GM19452 (cell line): ENCODE measurements around the gene SLC5A3.

ENCODE experiments used
- ATAC-seq: cut with Tn5 transposase; IDR thresholded peaks from one replicate; pipeline ENCODE4 v1.9.1; 2021; ENCODE audit not compliant: unreplicated experiment

SLC5A3 gene

GRCh38 chr21:34094949-34095348 is 21.6 kb downstream of the SLC5A3 start:
- ATAC-seq, result no peak

DNA sequence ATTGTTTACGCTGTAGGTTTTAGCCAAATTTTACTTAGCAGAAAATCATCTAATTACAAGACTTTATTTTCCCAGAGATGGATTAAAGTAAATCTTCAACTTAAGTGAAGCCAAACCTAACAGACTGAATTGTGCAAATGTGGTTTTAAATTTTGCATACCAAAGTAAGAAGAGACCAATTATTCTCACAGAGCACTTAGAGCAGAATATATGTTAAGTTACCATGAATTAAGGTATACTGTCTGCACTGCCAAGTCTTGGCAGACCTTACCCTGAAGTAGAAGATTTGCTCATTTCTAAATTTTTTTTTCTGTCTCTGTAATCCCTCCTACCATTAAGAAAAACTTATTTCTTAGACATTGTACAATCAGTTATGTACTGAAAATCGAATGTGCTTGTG is 24.1 kb downstream of the SLC5A3 start:
- ATAC-seq, result no peak

- ATAC-seq, result no peak
These were observed 27.0 kb downstream of the SLC5A3 start for GRCh38 chr21:34100337-34100736.

DNA sequence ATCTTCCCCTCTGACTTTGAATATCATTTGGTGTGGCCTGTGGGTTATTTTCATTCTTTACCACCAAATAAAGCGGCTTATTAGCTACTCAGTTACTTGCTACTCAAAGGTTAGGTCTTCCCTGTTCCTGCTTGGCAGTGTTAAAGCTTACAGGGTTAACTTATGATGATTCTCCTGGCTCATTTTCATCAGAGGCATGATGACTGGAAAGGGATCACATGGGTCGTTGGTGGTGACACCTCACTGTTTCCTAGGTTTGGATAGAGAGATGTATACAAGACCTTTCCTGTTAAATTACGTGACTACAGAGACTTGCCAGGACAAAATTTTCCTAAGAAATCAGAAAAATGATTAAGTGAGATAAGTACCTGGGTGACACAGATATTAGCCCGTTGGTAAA is 27.4 kb downstream of the SLC5A3 start:
- no peak for ATAC-seq

- ATAC-seq, result no peak
These were observed 32.7 kb downstream of the SLC5A3 start for GRCh38 chr21:34105947-34106541.

GRCh38 chr21:34107606-34108005 is 34.2 kb downstream of the SLC5A3 start:
- no peak for ATAC-seq

GRCh38 chr21:34109075-34109474 is 35.7 kb downstream of the SLC5A3 start:
- no peak for ATAC-seq

DNA sequence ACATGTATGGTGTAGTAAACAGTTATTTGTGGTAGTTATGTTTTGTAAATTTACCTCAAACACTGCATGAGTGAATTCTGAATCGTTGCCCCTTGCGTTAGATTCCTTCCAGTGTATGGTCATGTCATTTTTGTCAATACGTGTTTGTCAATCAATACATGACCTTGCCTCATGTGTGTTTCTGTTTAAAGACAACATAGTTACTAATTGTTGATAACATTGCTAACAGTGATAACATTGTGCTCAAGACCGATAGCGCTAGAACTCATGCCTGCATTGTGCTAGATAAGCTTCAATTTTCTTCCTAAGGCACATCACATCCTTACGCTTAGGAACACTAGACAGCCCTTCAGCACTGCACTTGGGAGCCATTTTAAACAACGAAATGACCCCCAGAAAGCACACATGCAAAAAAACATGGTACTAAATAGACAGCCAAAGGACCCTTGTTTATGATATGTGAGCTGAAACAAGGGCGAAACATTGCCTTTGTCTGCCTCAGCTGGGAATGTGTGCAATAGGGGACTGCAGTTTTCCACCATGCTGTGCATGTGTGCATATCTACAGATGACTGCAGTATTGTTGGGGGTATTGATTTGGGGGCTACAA is 37.3 kb downstream of the SLC5A3 start:
- ATAC-seq, result no peak

GRCh38 chr21:34112316-34113033 is 39.1 kb downstream of the SLC5A3 start:
- no peak for ATAC-seq

DNA sequence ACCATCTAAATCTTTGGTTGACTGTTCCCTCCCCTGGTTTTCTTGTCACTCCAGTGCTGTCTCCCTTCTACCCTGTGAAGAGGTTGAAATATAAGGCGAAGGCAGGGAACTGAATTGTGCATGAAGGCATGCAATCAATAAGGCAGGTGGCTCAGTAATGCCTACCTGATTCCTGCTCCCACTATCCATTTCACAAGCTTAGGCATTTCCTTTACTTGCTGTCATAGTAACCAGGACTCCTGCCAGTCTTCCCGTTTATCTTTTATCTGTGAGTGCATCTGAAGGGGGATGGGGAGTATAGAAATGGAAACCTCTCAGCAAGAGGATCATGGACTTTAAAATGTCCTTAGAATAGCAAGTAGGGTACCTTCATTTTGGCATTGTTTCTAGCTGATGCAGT is 40.5 kb downstream of the SLC5A3 start:
- ATAC-seq, result no peak

DNA sequence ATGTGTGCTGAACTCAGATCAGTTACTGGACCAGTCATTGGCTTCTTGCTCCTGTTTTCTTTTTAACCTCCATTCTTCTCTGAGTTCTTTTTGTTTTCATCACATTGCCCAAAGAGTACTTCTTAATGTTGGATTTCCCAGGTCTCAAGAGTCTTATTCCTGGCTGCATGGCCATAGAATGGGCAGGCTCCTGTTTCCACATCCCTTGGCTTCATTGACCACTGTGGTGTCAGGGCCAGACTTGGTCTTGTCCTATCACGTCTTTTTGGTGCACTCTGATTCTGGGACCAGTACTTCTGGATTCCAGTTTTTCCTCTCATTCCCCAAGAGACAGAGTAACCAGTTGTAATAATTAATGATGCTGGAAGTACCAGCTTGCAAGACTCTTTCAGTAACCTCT is 41.8 kb downstream of the SLC5A3 start:
- ATAC-seq, result no peak

GRCh38 chr21:34116569-34116968 is 43.2 kb downstream of the SLC5A3 start:
- ATAC-seq, result no peak

DNA sequence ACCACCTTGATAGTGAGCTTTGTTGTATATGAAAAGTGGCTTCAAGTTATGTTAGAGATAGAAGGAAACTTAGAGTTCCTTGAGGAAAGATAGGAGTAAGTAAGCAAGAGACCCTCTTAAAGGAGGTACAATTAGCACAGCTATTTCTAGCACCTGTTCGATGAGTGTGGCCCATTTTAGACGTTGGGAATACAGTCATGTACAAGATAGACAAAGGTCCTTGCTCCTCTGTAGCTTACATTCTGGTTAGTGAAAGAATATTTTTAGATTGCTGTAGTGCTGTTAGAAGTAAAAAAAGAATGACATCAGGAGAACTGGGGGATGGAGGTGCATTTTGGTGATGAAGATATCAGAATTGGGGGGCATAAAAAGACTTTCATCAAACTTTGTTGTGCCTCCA is 47.5 kb downstream of the SLC5A3 start:
- no peak for ATAC-seq

DNA sequence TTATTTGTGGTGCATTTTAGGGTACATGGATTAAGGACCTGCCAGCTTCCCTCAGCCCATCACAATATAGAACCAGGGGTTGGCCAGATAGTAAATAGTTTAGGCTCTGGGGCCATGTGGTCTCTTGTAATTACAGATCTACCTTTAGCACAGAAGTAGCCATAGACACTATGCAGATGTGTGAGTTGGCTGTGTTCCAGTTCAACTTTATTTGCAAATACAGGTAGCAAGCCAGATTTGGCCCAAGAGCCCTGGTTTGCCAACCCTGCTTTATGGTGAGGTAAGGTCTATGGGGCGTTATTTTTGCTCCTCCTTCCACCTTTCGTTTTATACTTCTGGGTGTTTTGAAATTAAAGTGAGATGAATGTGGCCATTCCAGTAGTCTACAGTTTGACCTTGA is 48.7 kb downstream of the SLC5A3 start:
- no peak for ATAC-seq
